Measurements from ENCODE around the gene NKIRAS1.
A peak's percentile ranks its signal among the peaks of the same experiment; 100 is the strongest.
"Not testable (repeated sequence)": the region's sequence is repeated elsewhere in the genome, so short reads cannot be mapped to it uniquely, and the experiment has no call there.

Gene NKIRAS1

DNA sequence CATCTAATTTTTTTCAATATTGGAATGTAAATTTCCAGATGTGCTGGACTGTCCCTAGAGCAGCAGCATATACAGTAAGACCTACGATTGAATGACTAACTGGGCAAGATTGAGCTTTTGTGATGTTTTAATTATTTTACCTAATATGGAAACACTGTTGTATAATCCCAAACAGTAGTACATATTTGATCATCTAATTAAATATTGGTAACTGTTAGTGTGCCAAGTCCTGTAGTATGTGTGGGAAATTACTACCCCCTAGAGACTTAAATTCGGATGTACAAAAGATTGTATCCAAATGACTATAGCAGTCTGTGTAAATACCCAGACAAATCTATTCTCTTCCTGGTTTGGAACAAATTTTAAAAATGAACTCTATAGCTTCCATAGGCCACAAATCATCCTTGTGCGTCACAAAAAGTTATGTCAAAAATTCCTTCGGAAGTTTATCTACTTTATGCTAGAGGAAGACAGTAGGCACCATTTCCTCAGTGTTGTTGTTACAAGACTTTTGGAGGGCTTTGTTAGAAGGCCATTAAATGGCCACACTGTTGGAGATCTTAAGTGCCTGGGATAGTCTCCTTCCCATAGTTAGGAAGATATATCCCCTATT lies 41.6 kb downstream of the NKIRAS1 start:
- Histone ChIP-seq H3K4me1 (ENCODE audit: low read length) (no peaks in the 10 kb centered on the region), H3K36me3 (replicated peaks; ENCODE audit: low read depth, low read length) (peaks cover 4% of the 10 kb centered on the region), H3K27ac (ENCODE audit: low read length) (no peak overlapping the region), H2AFZ (ENCODE audit: low read depth, low read length) (no peak overlapping the region), H3K9me3 (ENCODE audit: insufficient read depth, low read length) (no peaks in the 10 kb centered on the region), H3K79me2 (ENCODE audit: low read length) (peaks cover 32% of the 10 kb centered on the region), H4K20me1 (ENCODE audit: insufficient read depth, low read length) (peaks cover 50% of the 10 kb centered on the region), H3K9ac (ENCODE audit: low read length) (no peak overlapping the region), H3K27me3 (ENCODE audit: low read depth, low read length) (no peaks in the 10 kb centered on the region), H3K4me3 (ENCODE audit: low read length) (no peak overlapping the region), H3K4me2 (ENCODE audit: low read length) (no peak overlapping the region)
- no peak for TF ChIP-seq EZH2phosphoT487 (IDR thresholded peaks at IDR 0.05; ENCODE audit: low read depth)
- TF ChIP-seq, protein P1, sequence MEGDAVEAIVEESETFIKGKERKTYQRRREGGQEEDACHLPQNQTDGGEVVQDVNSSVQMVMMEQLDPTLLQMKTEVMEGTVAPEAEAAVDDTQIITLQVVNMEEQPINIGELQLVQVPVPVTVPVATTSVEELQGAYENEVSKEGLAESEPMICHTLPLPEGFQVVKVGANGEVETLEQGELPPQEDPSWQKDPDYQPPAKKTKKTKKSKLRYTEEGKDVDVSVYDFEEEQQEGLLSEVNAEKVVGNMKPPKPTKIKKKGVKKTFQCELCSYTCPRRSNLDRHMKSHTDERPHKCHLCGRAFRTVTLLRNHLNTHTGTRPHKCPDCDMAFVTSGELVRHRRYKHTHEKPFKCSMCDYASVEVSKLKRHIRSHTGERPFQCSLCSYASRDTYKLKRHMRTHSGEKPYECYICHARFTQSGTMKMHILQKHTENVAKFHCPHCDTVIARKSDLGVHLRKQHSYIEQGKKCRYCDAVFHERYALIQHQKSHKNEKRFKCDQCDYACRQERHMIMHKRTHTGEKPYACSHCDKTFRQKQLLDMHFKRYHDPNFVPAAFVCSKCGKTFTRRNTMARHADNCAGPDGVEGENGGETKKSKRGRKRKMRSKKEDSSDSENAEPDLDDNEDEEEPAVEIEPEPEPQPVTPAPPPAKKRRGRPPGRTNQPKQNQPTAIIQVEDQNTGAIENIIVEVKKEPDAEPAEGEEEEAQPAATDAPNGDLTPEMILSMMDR (IDR thresholded peaks at IDR 0.05; ENCODE audit: low read depth, low read length): peak; percentile 15; the same call in 1 of the 2 replicates

DNA sequence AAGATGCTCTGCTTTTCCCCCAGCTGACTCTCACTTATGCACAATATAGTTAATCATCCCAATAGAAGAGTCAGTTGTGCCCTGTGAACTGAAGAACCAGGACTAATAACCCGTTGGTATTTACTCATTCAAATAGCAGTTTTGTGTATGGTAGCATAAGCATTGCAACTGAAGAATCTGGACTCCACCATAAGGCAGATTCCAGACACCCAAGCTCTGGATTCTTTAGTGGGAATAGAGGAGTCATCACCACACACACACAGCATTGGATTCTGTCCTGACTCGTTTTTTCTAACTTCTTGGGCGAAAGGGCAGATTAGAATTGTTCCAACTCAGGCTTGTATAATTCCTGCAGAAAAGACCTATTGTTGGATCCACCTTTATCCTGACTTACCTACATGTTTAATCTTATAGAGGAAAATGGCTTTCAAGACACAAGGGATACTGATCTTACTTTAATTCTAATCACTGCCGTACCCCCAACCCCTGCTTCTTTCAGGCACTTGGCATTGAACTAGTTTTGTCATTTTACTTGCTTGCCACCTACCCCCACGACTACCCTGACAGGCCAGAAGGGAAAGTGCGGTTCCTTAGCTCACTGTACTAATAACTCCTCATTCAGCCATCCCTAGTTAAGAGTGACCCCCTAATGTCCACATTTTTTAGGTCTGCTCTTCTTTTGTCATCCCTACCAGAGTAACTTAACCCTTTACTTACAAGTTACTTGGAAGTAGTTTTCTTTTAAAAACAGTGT lies 42.3 kb downstream of the NKIRAS1 start:
- Histone ChIP-seq H4K20me1 (ENCODE audit: insufficient read depth, low read length) (peaks cover 50% of the 10 kb centered on the region), H3K4me3 (ENCODE audit: low read length) (no peak overlapping the region), H3K79me2 (ENCODE audit: low read length) (peaks cover 36% of the 10 kb centered on the region), H2AFZ (ENCODE audit: low read depth, low read length) (no peak overlapping the region), H3K4me2 (ENCODE audit: low read length) (no peak overlapping the region), H3K36me3 (replicated peaks; ENCODE audit: low read depth, low read length) (peaks cover 4% of the 10 kb centered on the region), H3K4me1 (ENCODE audit: low read length) (no peaks in the 10 kb centered on the region), H3K9me3 (ENCODE audit: insufficient read depth, low read length) (no peaks in the 10 kb centered on the region), H3K27me3 (ENCODE audit: low read depth, low read length) (no peaks in the 10 kb centered on the region), H3K9ac (ENCODE audit: low read length) (no peak overlapping the region), H3K27ac (ENCODE audit: low read length) (no peak overlapping the region)
- no peak for TF ChIP-seq EZH2phosphoT487 (IDR thresholded peaks at IDR 0.05; ENCODE audit: low read depth)
- TF ChIP-seq, protein P1 (IDR thresholded peaks at IDR 0.05; ENCODE audit: low read depth, low read length): no peak

DNA sequence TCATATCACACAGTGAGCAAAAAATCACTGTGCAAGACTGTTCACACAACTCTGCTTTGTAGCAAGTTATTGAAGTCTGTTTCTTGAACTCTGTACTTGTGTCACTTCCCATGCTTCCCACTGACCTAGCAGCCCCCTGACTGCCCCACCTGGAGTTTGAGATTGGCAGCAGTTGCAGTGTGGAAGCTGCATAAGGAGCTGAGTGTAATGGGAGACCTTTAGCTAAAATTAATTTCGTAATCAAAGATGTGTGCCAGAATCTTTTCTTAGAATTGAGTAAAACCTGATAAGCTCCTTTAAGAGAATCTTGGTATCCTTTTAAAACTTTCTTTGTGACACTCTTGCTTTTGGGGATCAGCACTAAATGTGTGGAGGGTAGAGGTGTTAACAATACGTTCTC lies 42.8 kb downstream of the NKIRAS1 start:
- H3K4me2 ChIP-seq (ENCODE audit: low read length): no peak overlapping the region
- H2AFZ ChIP-seq (ENCODE audit: low read depth, low read length): no peak overlapping the region
- TF ChIP-seq EZH2phosphoT487 (IDR thresholded peaks at IDR 0.05; ENCODE audit: low read depth): no peak
- TF ChIP-seq, protein P1 (IDR thresholded peaks at IDR 0.05; ENCODE audit: low read depth, low read length): no peak

DNA sequence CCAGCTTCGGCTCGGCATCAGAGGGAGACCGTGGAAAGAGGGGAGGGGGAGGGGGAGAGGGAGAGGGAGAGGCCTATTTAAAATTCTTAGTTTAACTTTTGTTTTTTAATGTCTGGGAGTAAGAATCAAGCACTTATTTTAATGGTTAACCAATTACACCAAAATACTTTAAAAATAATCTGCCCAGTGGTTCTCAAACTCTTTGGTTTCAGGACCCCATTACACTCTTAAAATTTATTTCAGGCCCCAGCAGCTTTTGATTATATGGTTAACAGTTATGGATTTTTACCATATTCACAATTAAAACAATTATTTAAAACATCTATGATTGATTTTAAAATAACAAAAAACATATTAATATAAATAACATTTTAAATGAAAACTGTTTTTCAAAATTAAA lies 44.5 kb downstream of the NKIRAS1 start:
- Histone ChIP-seq H3K36me3 (replicated peaks; ENCODE audit: low read depth, low read length) (no peaks in the 10 kb centered on the region), H3K4me2 (ENCODE audit: low read length) (no peak overlapping the region), H3K9me3 (ENCODE audit: insufficient read depth, low read length) (no peaks in the 10 kb centered on the region), H2AFZ (ENCODE audit: low read depth, low read length) (no peak overlapping the region), H3K79me2 (ENCODE audit: low read length) (peaks cover 42% of the 10 kb centered on the region), H3K27me3 (ENCODE audit: low read depth, low read length) (no peaks in the 10 kb centered on the region), H3K4me1 (ENCODE audit: low read length) (peaks cover 3% of the 10 kb centered on the region), H3K9ac (ENCODE audit: low read length) (no peak overlapping the region), H3K4me3 (ENCODE audit: low read length) (no peak overlapping the region), H3K27ac (ENCODE audit: low read length) (no peak overlapping the region), H4K20me1 (ENCODE audit: insufficient read depth, low read length) (peaks cover 44% of the 10 kb centered on the region)
- TF ChIP-seq, protein P1 (IDR thresholded peaks at IDR 0.05; ENCODE audit: low read depth, low read length): no peak
- TF ChIP-seq EZH2phosphoT487 (IDR thresholded peaks at IDR 0.05; ENCODE audit: low read depth): no peak

More for the DNA sequence above, 42.8 kb downstream of the NKIRAS1 start:
- no peaks in the 10 kb centered on the region for H3K4me1 ChIP-seq (ENCODE audit: low read length)
- H3K9ac ChIP-seq (ENCODE audit: low read length): no peak overlapping the region
- H3K36me3 ChIP-seq (replicated peaks; ENCODE audit: low read depth, low read length): peaks cover 2% of the 10 kb centered on the region
- H3K27me3 ChIP-seq (ENCODE audit: low read depth, low read length): no peaks in the 10 kb centered on the region
- H3K4me3 ChIP-seq (ENCODE audit: low read length): no peak overlapping the region
- H3K79me2 ChIP-seq (ENCODE audit: low read length): peaks cover 34% of the 10 kb centered on the region
- no peak overlapping the region for H3K27ac ChIP-seq (ENCODE audit: low read length)
- H4K20me1 ChIP-seq (ENCODE audit: insufficient read depth, low read length): peaks cover 47% of the 10 kb centered on the region
- H3K9me3 ChIP-seq (ENCODE audit: insufficient read depth, low read length): no peaks in the 10 kb centered on the region

DNA sequence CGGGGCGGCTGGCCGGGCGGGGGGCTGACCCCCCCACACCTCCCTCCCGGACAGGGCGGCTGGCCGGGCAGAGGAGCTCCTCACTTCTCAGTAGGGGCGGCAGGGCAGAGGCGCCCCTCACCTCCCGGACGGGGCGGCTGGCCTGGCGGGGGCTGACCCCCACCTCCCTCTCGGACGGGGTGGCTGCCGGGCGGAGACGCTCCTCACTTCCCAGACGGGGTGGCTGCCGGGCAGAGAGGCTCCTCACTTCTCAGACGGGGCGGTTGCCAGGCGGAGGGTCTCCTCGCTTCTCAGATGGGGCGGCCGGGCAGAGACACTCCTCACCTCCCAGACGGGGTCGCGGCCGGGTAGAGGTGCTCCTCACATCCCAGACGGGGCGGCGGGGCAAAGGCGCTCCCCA lies 45.4 kb downstream of the NKIRAS1 start:
- not testable (repeated sequence) for H3K9me3 ChIP-seq (ENCODE audit: insufficient read depth, low read length); H3K4me1 ChIP-seq (ENCODE audit: low read length); H3K9ac ChIP-seq (ENCODE audit: low read length); H3K27me3 ChIP-seq (ENCODE audit: low read depth, low read length); H3K27ac ChIP-seq (ENCODE audit: low read length); H3K4me3 ChIP-seq (ENCODE audit: low read length); H2AFZ ChIP-seq (ENCODE audit: low read depth, low read length); H3K36me3 ChIP-seq (replicated peaks; ENCODE audit: low read depth, low read length); H3K4me2 ChIP-seq (ENCODE audit: low read length)
- Histone ChIP-seq H4K20me1 (ENCODE audit: insufficient read depth, low read length) (peaks cover 43% of the 10 kb centered on the region), H3K79me2 (ENCODE audit: low read length) (peaks cover 33% of the 10 kb centered on the region)

DNA sequence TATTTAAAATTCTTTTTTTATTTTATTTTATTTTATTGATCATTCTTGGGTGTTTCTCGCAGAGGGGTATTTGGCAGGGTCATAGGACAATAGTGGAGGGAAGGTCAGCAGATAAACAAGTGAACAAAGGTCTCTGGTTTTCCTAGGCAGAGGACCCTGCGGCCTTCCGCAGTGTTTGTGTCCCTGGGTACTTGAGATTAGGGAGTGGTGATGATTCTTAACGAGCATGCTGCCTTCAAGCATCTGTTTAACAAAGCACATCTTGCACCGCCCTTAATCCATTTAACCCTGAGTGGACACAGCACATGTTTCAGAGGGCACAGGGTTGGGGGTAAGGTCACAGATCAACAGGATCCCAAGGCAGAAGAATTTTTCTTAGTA lies 46.1 kb downstream of the NKIRAS1 start:
- not testable (repeated sequence) for H3K36me3 ChIP-seq (replicated peaks; ENCODE audit: low read depth, low read length); H3K4me1 ChIP-seq (ENCODE audit: low read length); H3K4me2 ChIP-seq (ENCODE audit: low read length); H3K4me3 ChIP-seq (ENCODE audit: low read length); H3K9ac ChIP-seq (ENCODE audit: low read length); H2AFZ ChIP-seq (ENCODE audit: low read depth, low read length); H3K27me3 ChIP-seq (ENCODE audit: low read depth, low read length); H3K9me3 ChIP-seq (ENCODE audit: insufficient read depth, low read length); H3K27ac ChIP-seq (ENCODE audit: low read length)
- H3K79me2 ChIP-seq (ENCODE audit: low read length): peaks cover 32% of the 10 kb centered on the region
- peaks cover 45% of the 10 kb centered on the region for H4K20me1 ChIP-seq (ENCODE audit: insufficient read depth, low read length)
